Measurements from ENCODE around the gene OR5AU1.

OR5AU1 gene

DNA sequence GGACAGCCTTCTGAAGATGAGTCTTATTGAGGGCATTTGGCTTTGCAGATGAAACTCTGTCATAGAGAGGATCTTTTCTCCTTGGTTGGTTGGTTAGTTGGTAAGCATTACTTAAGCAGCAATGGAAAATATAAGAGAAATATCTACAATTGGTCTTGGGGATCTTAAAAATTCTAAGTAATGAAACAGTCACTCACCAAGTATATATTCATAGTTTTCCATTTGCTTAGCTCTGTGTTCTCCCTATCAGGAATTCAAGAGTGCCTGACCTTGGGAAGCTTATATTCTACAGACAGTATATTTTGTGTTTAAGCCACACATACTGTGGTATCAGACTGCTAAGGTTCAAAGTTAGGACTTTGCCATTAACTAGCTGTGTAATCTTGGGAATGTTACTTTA lies at the start of gene OR5AU1:
TSS of gene OR5AU1 (minus strand) at position 101 of the 400 bp plus-strand sequence. CDS start 191 bp downstream, outside the sequence.
- no peak for DNase-seq (ENCODE audit: low read depth)
- no peak within 1 kb of the TSS for H3K4me3 ChIP-seq (ENCODE audit: control insufficient read depth, low read depth, low read length)
- TF ChIP-seq, protein P1, sequence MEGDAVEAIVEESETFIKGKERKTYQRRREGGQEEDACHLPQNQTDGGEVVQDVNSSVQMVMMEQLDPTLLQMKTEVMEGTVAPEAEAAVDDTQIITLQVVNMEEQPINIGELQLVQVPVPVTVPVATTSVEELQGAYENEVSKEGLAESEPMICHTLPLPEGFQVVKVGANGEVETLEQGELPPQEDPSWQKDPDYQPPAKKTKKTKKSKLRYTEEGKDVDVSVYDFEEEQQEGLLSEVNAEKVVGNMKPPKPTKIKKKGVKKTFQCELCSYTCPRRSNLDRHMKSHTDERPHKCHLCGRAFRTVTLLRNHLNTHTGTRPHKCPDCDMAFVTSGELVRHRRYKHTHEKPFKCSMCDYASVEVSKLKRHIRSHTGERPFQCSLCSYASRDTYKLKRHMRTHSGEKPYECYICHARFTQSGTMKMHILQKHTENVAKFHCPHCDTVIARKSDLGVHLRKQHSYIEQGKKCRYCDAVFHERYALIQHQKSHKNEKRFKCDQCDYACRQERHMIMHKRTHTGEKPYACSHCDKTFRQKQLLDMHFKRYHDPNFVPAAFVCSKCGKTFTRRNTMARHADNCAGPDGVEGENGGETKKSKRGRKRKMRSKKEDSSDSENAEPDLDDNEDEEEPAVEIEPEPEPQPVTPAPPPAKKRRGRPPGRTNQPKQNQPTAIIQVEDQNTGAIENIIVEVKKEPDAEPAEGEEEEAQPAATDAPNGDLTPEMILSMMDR (IDR thresholded peaks at IDR 0.05; ENCODE audit: control insufficient read depth, insufficient read depth, low read depth, low read length, missing control alignments): no peak

- no peak for DNase-seq (ENCODE audit: low read depth)
- no peak overlapping the region for H3K4me3 ChIP-seq (ENCODE audit: control insufficient read depth, low read depth, low read length)
- TF ChIP-seq, protein P1 (IDR thresholded peaks at IDR 0.05; ENCODE audit: control insufficient read depth, insufficient read depth, low read depth, low read length, missing control alignments): no peak
Measured at GRCh38 chr14:21205026-21205677, 49.3 kb upstream of the OR5AU1 start.

- DNase-seq (ENCODE audit: low read depth): no peak
- no peak overlapping the region for H3K4me3 ChIP-seq (ENCODE audit: control insufficient read depth, low read depth, low read length)
- TF ChIP-seq, protein P1 (IDR thresholded peaks at IDR 0.05; ENCODE audit: control insufficient read depth, insufficient read depth, low read depth, low read length, missing control alignments): no peak
Measured at GRCh38 chr14:21204167-21205025, 48.5 kb upstream of the OR5AU1 start.

DNA sequence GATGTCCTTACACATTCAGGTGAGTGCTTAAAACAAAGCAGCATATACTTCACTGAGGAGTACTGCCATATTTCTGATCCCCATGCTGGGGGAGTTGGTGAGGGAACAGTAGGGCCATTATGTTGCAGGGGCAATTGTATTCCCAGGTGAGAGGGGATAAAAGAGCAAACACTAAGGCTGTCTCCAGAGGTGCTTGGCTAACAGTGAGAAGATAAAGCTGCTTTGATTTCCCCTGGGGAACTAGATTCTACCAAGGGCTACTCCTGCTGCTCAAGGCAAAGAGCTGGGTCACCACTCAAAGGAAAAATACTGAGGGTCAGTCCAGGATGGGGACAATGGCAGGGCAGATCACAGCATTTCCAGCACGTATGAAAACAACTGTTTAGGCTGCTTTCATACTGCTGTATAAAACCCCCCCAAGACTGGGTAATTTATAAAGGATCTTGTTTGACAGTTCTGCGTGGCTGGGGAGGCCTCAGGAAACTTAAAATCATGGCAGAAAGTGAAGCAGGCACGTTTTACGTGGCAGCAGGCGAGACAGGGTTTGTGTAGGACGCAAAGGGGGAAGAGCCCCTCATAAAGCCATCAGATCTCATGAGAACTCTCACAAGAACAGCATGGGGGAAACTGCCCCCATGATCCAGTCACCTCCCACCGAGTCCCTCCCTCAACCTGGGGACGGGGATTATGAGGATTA lies 47.8 kb upstream of the OR5AU1 start:
- DNase-seq (ENCODE audit: low read depth): no peak
- no peak overlapping the region for H3K4me3 ChIP-seq (ENCODE audit: control insufficient read depth, low read depth, low read length)
- TF ChIP-seq, protein P1 (IDR thresholded peaks at IDR 0.05; ENCODE audit: control insufficient read depth, insufficient read depth, low read depth, low read length, missing control alignments): no peak

DNA sequence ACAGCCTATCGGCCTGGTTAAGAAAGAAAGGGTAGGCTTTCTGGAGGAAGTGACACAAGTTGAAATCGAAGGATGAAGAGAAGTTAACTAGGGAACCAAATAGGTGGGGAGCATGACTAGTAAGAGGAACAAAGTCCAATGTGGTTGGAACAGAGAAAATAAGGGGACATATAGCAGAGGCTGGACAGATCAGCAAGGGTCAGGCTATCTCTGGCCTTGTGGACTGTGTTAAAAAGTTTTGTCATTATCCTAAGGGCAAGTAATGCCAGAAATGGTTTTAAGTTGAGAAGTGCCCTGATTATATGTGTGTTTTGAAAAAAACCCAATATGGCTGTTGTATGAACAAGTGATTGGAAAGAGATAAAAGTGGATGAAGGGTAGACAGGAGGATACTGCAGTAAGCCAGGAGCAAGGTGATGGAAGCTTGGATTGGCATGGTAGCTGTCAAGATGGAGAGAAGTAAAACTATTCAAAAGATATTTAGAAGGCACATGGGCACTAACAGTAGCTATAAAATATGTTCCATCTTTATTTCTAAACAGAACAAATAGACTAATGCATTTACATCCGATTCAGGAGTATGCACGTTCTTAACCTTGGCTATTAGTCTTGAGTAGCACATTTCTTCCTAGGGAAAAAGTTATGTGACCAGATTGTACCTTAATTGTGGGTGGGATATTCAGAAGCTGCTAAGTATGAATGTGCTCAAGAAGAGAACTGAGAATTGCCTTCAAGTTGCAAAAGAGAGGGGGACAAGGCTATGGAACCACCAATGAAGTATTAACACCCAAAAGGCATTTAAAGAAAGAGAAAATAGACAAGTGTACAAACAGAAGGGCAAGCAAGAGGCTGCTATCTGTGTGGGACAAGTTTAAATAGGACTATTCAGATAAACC lies 46.8 kb upstream of the OR5AU1 start:
- TF ChIP-seq, protein P1 (IDR thresholded peaks at IDR 0.05; ENCODE audit: control insufficient read depth, insufficient read depth, low read depth, low read length, missing control alignments): no peak
- no peak for DNase-seq (ENCODE audit: low read depth)
- no peak overlapping the region for H3K4me3 ChIP-seq (ENCODE audit: control insufficient read depth, low read depth, low read length)

All from AG09309 (cell line).